RWPE2 (cell line): Measurements from ENCODE around the gene ADGRF4.
A peak's percentile ranks its signal among the peaks of the same experiment; 100 is the strongest.

ENCODE experiments used
- ATAC-seq: fragments of 200-7000 bp; cut with Tn5 transposase; 3 replicates; pipeline ENCODE4 v1.9.1; 2021; ENCODE audit warnings: low read depth
- DNase-seq: peaks from one replicate; pipeline ENCODE4 v3.0.0-alpha.2; 2020; ENCODE audit warnings: low spot score
- H3K27ac ChIP-seq: fragments of 450-650 bp; 2 replicates; pipeline ENCODE4 v1.5.1; 2017; ENCODE audit warnings: mild to moderate bottlenecking; ENCODE audit not compliant: poor library complexity, severe bottlenecking
- H3K27me3 ChIP-seq: fragments of 250-450 bp; sonication (Bioruptor Pico); 2 replicates; pipeline ENCODE4 v1.5.1; 2021; ENCODE audit warnings: mild to moderate bottlenecking, moderate library complexity; ENCODE audit not compliant: insufficient read depth, poor library complexity, severe bottlenecking
- H3K36me3 ChIP-seq: fragments of 250-450 bp; sonication (Bioruptor Pico); 2 replicates; pipeline ENCODE4 v1.5.1; 2020; ENCODE audit warnings: low read depth, mild to moderate bottlenecking, moderate library complexity
- H3K4me1 ChIP-seq: fragments of 250-450 bp; sonication (Bioruptor Pico); 2 replicates; pipeline ENCODE4 v1.5.1; 2021; ENCODE audit warnings: mild to moderate bottlenecking, moderate library complexity; ENCODE audit not compliant: insufficient read depth, poor library complexity, severe bottlenecking
- H3K4me3 ChIP-seq: fragments of 250-450 bp; sonication (Bioruptor Pico); 2 replicates; pipeline ENCODE4 v1.5.1; 2021; ENCODE audit warnings: mild to moderate bottlenecking, moderate library complexity; ENCODE audit not compliant: severe bottlenecking
- H3K9me3 ChIP-seq: fragments of 250-450 bp; sonication (Bioruptor Pico); 2 replicates; pipeline ENCODE4 v1.5.1; 2021; ENCODE audit warnings: mild to moderate bottlenecking, moderate library complexity; ENCODE audit not compliant: severe bottlenecking
- TF ChIP-seq, protein P1 (sequence below): fragments of 450-650 bp; IDR thresholded peaks from one replicate; pipeline ENCODE4 v1.5.1; 2017; ENCODE audit warnings: mild to moderate bottlenecking, moderate library complexity; ENCODE audit not compliant: poor library complexity, severe bottlenecking

ADGRF4 gene, protein sequence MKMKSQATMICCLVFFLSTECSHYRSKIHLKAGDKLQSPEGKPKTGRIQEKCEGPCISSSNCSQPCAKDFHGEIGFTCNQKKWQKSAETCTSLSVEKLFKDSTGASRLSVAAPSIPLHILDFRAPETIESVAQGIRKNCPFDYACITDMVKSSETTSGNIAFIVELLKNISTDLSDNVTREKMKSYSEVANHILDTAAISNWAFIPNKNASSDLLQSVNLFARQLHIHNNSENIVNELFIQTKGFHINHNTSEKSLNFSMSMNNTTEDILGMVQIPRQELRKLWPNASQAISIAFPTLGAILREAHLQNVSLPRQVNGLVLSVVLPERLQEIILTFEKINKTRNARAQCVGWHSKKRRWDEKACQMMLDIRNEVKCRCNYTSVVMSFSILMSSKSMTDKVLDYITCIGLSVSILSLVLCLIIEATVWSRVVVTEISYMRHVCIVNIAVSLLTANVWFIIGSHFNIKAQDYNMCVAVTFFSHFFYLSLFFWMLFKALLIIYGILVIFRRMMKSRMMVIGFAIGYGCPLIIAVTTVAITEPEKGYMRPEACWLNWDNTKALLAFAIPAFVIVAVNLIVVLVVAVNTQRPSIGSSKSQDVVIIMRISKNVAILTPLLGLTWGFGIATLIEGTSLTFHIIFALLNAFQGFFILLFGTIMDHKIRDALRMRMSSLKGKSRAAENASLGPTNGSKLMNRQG

DNA sequence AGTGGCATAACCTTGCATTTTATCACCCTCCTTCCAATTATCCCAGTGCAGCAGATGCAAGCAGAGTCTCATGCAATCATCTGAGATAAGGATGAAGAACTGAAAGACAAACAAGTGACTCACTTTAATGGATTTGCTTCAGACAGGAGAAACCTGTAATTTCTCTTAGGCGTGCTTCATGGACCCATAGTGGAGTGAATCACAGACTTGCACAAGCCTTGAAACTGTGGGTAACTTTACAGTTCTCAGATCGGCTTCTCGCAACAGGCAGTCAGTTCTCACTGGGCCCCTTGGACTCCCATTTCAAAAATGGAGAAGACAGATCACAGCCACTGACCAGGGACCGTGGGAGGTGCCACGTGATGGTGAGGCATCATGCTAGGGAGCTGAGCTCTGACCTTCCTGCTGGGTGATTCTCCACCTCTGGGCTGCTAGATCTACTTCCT lies at the start of gene ADGRF4:
ADGRF4 (plus strand) TSS at position 239 of the 446 bp plus-strand sequence. CDS start 8,666 bp downstream, outside the sequence.
- TF ChIP-seq, protein P1, sequence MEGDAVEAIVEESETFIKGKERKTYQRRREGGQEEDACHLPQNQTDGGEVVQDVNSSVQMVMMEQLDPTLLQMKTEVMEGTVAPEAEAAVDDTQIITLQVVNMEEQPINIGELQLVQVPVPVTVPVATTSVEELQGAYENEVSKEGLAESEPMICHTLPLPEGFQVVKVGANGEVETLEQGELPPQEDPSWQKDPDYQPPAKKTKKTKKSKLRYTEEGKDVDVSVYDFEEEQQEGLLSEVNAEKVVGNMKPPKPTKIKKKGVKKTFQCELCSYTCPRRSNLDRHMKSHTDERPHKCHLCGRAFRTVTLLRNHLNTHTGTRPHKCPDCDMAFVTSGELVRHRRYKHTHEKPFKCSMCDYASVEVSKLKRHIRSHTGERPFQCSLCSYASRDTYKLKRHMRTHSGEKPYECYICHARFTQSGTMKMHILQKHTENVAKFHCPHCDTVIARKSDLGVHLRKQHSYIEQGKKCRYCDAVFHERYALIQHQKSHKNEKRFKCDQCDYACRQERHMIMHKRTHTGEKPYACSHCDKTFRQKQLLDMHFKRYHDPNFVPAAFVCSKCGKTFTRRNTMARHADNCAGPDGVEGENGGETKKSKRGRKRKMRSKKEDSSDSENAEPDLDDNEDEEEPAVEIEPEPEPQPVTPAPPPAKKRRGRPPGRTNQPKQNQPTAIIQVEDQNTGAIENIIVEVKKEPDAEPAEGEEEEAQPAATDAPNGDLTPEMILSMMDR: no peak
- peak within 1 kb of the TSS; percentile 94 for H3K27ac ChIP-seq
- H3K27me3 ChIP-seq: no peaks in the 10 kb centered on the region
- H3K36me3 ChIP-seq: no peaks in the 10 kb centered on the region; the same call in 1 of the 2 replicates
- ATAC-seq: peak; percentile 74
- H3K4me3 ChIP-seq: peak within 1 kb of the TSS; percentile 0
- peaks cover 41% of the 10 kb centered on the region for H3K4me1 ChIP-seq
- no peaks in the 10 kb centered on the region for H3K9me3 ChIP-seq
- peak; percentile 78 for DNase-seq

DNA sequence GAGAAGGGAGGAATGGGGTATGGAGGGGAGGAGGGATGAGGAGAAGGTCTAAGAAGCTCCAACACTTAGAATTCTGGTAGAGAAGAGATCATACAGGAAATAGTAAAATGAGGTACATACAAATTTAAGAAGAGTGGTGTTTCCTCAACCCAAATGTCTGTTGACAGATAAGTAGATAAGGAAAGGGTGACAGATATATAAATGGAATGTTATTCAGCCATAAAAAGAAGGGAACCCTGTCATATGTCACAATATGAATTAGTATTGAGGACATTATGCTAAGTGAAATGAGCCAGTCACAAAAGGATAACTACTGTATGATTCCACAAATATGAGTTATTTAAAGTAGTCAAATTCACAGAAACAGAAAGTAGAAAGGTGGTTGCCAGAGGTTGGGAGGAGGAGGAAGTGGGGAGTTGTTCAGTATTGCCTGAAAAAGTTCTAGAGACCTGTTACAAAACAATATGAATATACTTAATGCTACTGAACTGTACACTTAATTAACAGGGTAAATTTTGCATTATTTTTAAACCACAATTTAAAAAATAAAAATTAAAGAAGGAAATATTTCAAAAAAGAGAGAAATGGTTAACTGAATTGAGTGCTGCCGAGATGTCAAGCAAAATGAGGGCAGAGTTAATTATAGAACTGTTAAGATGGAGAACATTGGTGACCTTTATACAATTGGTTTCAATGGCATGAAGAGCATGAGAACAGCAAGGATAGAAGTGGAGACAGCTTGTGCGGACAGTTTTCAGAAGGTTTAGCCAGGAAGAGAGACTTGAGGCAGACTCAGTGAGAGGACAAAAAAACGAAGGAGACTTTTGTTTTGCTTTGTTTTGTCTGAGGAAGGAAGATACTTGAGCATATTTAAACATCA lies 47.6 kb upstream of the ADGRF4 start:
- Histone ChIP-seq H3K27me3 (no peaks in the 10 kb centered on the region), H3K4me3 (no peak overlapping the region), H3K27ac (peak overlapping the region; percentile 28), H3K9me3 (no peaks in the 10 kb centered on the region), H3K36me3 (no peaks in the 10 kb centered on the region), H3K4me1 (peaks cover 15% of the 10 kb centered on the region)
- TF ChIP-seq, protein P1: no peak
- ATAC-seq: no peak
- DNase-seq: no peak

DNA sequence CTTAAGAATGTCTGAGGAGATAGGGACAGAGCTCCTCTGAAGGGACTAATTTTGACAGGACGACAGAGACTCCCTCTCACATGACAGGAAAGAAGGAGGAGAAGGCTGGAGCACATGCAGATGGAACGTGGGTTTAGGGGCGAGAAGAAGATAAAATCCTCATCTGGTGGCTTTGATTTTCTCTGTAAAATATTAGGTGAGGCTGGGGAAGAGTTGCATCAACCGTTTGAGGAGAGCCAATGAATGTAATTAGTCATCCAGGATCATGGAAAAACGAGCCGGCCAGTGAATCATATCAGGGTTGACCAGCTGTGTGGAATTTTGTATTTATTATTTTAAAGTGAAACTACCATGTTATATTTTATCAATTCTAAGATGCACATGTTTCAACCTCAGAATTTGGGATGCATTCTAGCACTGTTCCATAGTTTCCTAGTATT lies 46.9 kb upstream of the ADGRF4 start:
- no peak for DNase-seq
- Histone ChIP-seq H3K9me3 (no peaks in the 10 kb centered on the region), H3K27ac (peak overlapping the region; percentile 28), H3K4me3 (no peak overlapping the region), H3K27me3 (no peaks in the 10 kb centered on the region), H3K36me3 (no peaks in the 10 kb centered on the region), H3K4me1 (peaks cover 15% of the 10 kb centered on the region)
- TF ChIP-seq, protein P1: no peak
- peak; percentile 76 for ATAC-seq

DNA sequence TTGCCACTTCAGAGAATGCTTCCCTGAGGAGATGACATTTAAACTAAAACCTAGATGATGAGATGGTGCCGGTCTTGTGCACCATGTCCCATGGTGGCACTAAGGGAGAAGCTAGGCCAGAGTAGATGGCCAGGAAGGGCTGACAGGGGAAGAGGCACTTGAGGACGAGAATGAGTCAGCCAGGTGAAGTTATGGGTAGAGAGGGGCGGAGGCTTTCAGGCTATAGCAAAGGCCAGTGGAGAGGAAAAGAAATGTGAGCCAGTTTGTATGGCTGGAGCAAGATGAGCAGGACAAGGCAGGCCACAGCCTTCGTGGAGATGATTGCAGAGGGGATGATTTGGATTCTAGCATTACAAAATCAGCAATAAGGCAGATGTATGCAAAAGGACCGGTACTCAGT lies 44.7 kb upstream of the ADGRF4 start:
- Histone ChIP-seq H3K9me3 (no peaks in the 10 kb centered on the region), H3K27me3 (no peaks in the 10 kb centered on the region), H3K4me1 (peaks cover 15% of the 10 kb centered on the region), H3K36me3 (no peaks in the 10 kb centered on the region), H3K27ac (no peak overlapping the region), H3K4me3 (no peak overlapping the region)
- TF ChIP-seq, protein P1: no peak
- DNase-seq (no peak), ATAC-seq (peak; percentile 49; the same call in 2 of the 3 replicates)
